Fibroblast of pulmonary artery (primary cell): ENCODE data around the gene EPHB4.

Experiments
- DNase-seq: peaks from one replicate; pipeline ENCODE4 v3.0.0-alpha.2; 2010; ENCODE audit warnings: low read depth
- H3K4me3 ChIP-seq: replicated peaks from 2 replicates; pipeline ENCODE4 v1.5.1; 2011; ENCODE audit warnings: low read depth, mild to moderate bottlenecking, control low read depth, low read length, moderate library complexity
- TF ChIP-seq, protein P1 (sequence below): IDR thresholded peaks from 2 replicates; pipeline ENCODE4 v1.5.1; 2011; ENCODE audit warnings: mild to moderate bottlenecking, control low read depth, low read length, inconsistent platforms; ENCODE audit errors: missing control alignments

Gene EPHB4

DNA sequence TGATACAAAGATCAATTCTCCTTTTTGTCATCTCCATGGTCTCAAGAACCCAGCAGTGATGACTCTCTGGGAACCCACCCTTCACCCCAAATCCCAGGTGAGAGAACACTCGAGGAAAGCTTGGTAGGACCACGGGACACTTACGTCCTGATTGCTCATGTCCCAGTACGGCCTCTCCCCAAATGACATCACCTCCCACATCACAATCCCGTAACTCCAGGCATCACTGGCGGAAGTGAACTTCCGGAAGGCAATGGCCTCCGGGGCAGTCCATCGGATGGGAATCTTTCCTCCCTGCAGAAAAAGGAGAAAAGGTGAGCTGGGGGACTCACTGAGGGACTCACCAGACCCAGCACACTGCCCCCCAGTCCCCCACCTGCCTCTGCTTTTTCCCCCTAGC, 21.0 kb downstream of the EPHB4 start:
- TF ChIP-seq, protein P1, sequence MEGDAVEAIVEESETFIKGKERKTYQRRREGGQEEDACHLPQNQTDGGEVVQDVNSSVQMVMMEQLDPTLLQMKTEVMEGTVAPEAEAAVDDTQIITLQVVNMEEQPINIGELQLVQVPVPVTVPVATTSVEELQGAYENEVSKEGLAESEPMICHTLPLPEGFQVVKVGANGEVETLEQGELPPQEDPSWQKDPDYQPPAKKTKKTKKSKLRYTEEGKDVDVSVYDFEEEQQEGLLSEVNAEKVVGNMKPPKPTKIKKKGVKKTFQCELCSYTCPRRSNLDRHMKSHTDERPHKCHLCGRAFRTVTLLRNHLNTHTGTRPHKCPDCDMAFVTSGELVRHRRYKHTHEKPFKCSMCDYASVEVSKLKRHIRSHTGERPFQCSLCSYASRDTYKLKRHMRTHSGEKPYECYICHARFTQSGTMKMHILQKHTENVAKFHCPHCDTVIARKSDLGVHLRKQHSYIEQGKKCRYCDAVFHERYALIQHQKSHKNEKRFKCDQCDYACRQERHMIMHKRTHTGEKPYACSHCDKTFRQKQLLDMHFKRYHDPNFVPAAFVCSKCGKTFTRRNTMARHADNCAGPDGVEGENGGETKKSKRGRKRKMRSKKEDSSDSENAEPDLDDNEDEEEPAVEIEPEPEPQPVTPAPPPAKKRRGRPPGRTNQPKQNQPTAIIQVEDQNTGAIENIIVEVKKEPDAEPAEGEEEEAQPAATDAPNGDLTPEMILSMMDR, result no peak
- no peak for DNase-seq
- H3K4me3 ChIP-seq, result no peak overlapping the region

DNA sequence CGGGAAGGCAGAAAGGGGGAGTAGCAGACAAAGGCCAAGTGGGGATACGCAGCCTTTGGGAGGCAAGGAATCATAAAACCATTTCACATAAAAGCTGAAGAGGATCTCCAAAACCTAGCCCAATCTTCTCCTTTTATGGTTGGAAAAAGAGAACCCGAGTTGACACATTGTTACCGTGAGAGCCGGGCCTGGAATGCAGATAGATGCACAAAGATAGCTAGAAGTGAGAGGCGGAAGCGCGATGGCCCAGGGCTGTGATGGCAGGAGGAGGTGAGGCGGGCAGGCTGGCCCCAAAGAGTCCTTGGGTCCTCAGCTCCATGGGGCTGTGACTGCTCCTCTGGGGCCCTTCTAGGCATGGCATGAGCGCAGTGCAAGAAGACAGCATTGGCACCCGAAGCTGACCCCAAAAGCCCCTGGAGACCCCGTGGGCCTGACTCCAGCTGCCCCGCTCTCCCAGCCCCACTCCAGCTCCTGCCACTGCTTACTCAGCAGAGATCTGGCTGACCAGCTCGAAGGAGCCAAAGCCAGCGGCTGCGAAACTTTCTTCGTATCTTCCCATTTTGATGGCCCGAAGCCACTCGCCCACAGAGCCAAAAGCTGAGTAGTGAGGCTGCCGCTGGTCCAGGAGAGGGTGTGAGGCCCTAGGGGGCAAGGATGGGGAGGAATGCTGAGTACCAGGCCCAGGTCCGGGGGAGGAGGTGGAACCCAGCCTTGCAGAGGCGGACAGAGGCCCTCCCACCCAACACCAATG, 22.5 kb downstream of the EPHB4 start:
- no peak for DNase-seq
- TF ChIP-seq, protein P1, result no peak
- no peak overlapping the region for H3K4me3 ChIP-seq

DNA sequence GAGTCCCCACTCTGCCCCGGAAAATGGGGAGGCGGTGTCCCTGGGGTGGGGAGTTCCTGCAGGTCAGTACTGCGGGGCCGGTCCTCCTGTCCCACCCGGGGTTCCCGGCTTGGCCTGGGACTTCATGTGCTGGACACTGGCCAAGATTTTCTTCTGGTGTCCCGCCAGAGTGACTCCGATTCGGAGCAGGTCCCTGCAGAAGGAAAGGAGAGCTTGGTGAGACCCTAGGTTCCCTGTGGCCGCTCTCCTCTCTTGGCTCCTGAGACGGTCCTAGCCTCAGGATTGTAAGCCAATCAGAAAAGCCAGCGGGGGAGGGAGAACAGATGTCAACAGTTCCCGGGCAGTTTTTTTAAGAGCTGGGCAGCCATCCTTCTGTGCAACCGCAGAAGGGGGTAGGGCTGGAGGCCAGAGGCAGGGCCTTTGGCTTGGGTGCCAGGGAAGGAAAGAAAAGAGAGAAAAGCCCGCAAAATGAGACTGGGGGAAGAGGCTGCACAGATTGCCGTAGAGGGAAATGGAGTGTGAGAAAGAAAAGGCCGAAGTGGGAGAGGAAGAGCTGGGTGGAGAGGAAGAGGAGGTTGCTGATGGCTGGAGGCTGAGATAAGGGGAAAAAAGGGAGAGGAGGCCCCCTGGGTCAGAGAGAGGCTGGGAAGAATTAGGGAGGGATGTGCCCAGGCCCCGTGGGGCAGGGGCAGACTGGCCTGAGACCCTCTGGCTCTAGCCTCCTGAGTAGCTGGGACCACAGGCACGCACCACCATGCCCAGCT, 23.7 kb downstream of the EPHB4 start:
- H3K4me3 ChIP-seq, result no peak overlapping the region
- TF ChIP-seq, protein P1, result no peak
- peak; percentile 93 for DNase-seq

DNA sequence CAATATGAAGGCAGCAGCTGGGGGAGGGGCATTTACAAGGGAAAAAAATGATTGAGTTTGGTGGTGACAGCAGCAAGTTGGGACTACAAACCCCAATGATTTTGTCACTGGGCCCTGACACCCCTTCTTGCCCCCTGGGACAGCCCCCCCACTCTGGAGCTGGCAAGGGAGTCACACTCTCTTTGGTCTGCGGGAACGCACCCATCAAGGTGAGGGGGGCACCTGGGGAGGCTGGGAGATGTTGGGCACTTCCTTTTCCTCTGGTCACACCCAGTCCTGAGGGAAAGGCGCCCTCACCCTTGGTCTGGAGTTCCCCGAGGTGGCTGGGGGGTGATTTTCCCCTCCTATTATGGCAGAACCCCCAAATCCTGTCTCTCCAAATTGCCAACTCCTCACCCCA, 24.4 kb downstream of the EPHB4 start:
- no peak overlapping the region for H3K4me3 ChIP-seq
- DNase-seq, result no peak
- TF ChIP-seq, protein P1, result no peak

DNA sequence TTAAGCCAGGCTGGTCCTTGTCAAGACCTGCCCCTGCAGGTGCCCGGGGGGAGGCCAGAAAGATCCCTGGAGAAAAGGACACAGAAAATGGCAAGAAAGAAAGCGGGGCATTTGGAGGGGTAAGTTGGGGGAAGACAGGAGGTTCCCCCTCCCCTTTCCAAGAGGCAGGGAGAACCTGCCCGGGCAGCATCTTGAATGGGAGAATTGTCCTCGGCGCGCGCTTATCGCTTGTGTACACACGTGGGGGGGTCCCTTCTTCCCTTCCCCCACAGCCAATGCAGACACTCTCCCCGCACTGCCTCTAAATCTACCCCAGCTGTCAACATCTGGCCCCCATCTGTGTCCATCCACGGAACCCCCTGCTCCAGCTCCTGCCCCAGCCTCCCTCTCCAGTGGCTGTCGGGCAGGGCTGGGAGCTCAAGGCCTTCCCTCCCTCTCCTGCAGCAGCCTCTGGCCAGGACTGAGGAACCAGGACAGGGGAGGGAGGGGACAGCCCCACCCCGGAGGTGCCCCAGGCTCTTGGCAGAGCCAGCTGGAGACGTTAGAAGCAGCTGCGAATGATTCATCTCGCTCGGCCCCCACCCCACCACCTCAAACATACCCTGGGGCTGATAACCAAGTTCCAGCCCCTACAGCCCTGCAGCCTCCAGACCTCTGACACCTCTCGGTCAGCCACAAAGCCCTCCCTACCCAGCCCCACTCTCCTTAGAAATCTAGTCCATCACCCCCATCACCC, 25.3 kb downstream of the EPHB4 start:
- TF ChIP-seq, protein P1, result no peak
- peak; percentile 73 for DNase-seq
- no peak overlapping the region for H3K4me3 ChIP-seq

DNA sequence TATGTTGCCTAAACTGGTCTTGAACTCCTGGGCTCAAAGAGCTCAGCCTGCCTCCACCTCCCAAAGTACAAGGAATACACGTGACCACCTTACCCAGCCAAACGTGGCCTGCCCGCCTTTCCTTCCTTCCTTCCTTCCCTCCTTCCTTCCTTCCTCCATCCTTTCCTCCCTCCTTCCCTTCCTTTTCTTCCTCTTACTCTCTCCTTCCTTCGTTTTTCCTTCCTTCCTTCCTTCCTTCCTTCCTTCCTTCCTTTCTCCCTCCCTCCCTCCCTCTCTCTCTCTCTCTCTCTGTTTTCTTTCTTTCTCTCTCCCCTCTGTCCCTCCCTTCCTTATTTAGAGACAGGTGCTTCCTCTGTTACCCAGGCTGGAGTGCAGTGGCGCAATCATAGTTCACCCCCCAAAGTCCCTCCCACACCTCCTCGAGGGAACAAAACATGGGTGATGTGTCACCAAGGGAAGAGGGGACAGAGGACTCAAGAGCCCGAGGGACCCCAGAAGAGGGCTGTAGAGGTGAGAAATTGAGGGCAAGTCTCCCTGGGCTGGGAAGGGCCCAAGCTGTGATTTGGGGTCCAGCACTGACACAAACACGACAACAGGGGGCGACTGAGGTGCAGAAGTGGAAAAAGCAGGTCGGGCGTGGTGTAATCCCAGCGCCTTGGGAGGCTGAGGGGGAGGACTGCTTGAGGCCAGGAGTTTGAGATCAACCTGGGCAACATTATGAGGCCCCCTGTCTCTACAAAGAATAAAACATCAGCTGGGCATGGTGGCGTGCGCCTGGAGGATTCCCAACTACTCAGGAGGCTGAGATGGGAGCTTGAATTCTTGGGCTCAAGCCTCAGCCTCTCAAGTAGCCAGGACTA, 28.1 kb downstream of the EPHB4 start:
- peak; percentile 78 for DNase-seq
- TF ChIP-seq, protein P1, result peak; percentile 75
- H3K4me3 ChIP-seq, result no peak overlapping the region
